H1 (cell line): ENCODE results near the gene NAIF1. TPM values are rescaled to one million over a fixed set of nuclear protein-coding genes. Genes with fewer than 3 reads are reported as not detected.
A peak's percentile ranks its signal among the peaks of the same experiment; 100 is the strongest.

Experiments
- CTCF ChIA-PET: fragments of 300-600 bp; sonication (Branson Sonifier 250); formaldehyde crosslinking; loops from one replicate; lab custom pipeline; 2021; ENCODE audit not compliant: partially characterized antibody; lab: Charles Lee
- POLR2A ChIA-PET: fragments of 300-600 bp; sonication (Branson Sonifier 250); formaldehyde crosslinking; loops from one replicate; lab custom pipeline; 2021; ENCODE audit warnings: inconsistent platforms; ENCODE audit not compliant: partially characterized antibody; lab: Charles Lee
- DNase-seq, 2 experiments: peaks; one replicate each; pipeline versions ENCODE4 v3.0.0 to v3.0.0-alpha.2; 2010 to 2022; ENCODE audit warnings: low spot score in 2 of 2, low read depth in 1 of 2, mixed read lengths in 1 of 2
- FAIRE-seq: peaks from 2 replicates; lab custom pipeline; 2011; peaks lifted over from hg19 to GRCh38; lab: Jason Lieb, UNC
- H2AFZ ChIP-seq: 2 replicates; pipeline ENCODE4 v1.8.1; 2012; ENCODE audit warnings: low read length, inconsistent platforms
- H2AK5ac ChIP-seq: 2 replicates; pipeline ENCODE4 v1.6.1; 2013; ENCODE audit warnings: low read depth, low read length
- H2BK120ac ChIP-seq: replicated peaks from 2 replicates; pipeline ENCODE3; 2013; ENCODE audit warnings: low read depth, low read length, inconsistent platforms
- H2BK12ac ChIP-seq: 2 replicates; pipeline ENCODE4 v1.6.1; 2013; ENCODE audit warnings: low read depth, low read length
- H2BK15ac ChIP-seq: 2 replicates; pipeline ENCODE4 v1.6.1; 2013; ENCODE audit warnings: low read length
- H2BK20ac ChIP-seq: 2 replicates; pipeline ENCODE4 v1.6.1; 2013; ENCODE audit warnings: low read length
- H2BK5ac ChIP-seq: 2 replicates; pipeline ENCODE4 v1.6.1; 2013; ENCODE audit warnings: low read depth, low read length
- H3K14ac ChIP-seq: 2 replicates; pipeline ENCODE4 v1.6.1; 2013; ENCODE audit warnings: inconsistent platforms; ENCODE audit not compliant: insufficient read length
- H3K18ac ChIP-seq: 2 replicates; pipeline ENCODE4 v1.6.1; 2013; ENCODE audit warnings: low read length; ENCODE audit errors: extremely low read depth
- H3K23ac ChIP-seq: 2 replicates; pipeline ENCODE4 v1.6.1; 2013; ENCODE audit warnings: inconsistent platforms; ENCODE audit not compliant: insufficient read length
- H3K23me2 ChIP-seq: 2 replicates; pipeline ENCODE4 v1.6.1; 2013; ENCODE audit warnings: low read depth, low read length
- H3K27ac ChIP-seq: 2 replicates; pipeline ENCODE4 v1.6.1; 2011; ENCODE audit warnings: low read depth, low read length, inconsistent platforms
- H3K27me3 ChIP-seq, 4 experiments: replicated peaks in 1 of 4; 1 replicate in 1 of 4; 2 replicates in 3 of 4; pipeline versions ENCODE4 v1.6.1 to v1.8.1; 2011 to 2013; ENCODE audit warnings: low read length in 3 of 4, mild to moderate bottlenecking in 3 of 4, inconsistent platforms in 2 of 4, mixed read lengths in 2 of 4, moderate library complexity in 1 of 4; ENCODE audit not compliant: control insufficient read depth in 3 of 4, insufficient read depth in 3 of 4; ENCODE audit errors: extremely low read depth in 1 of 4
- H3K36me3 ChIP-seq, 4 experiments: 2 replicates each; pipeline versions ENCODE4 v1.6.1 to v1.8.1; 2011 to 2013; ENCODE audit warnings: mild to moderate bottlenecking in 4 of 4, low read length in 3 of 4, moderate library complexity in 2 of 4, control low read depth in 1 of 4, inconsistent platforms in 1 of 4; ENCODE audit not compliant: insufficient read depth in 4 of 4, control insufficient read depth in 2 of 4
- H3K4ac ChIP-seq: replicated peaks from 2 replicates; pipeline ENCODE3; 2013; ENCODE audit warnings: low read length, low read depth, mixed read lengths, inconsistent platforms; ENCODE audit not compliant: insufficient read length
- H3K4me1 ChIP-seq, 4 experiments: replicated peaks in 1 of 4; 1 replicate in 1 of 4; 2 replicates in 3 of 4; pipeline versions ENCODE4 v1.6.1 to v1.8.1; 2011 to 2013; ENCODE audit warnings: low read length in 3 of 4, inconsistent platforms in 2 of 4, mixed read lengths in 1 of 4; ENCODE audit not compliant: insufficient read depth in 4 of 4, control insufficient read depth in 3 of 4
- H3K4me2 ChIP-seq, 2 experiments: 2 replicates each; pipeline versions ENCODE4 v1.6.1 to v1.8.1; 2011 to 2013; ENCODE audit warnings: low read depth in 2 of 2, low read length in 2 of 2, control low read depth in 1 of 2, inconsistent platforms in 1 of 2, mild to moderate bottlenecking in 1 of 2; ENCODE audit not compliant: insufficient read depth in 1 of 2
- H3K4me3 ChIP-seq, 4 experiments: fragments of 200-600, 300-600 bp in 1 of 4; sonication (generic), shearing (Covaris generic), sonication (Bioruptor Twin) in 1 of 4; 2 replicates each; pipeline versions ENCODE4 v1.5.1 to v1.8.1; 2011 to 2016; ENCODE audit warnings: low read length in 4 of 4, low read depth in 3 of 4, control low read depth in 2 of 4, inconsistent platforms in 2 of 4, mild to moderate bottlenecking in 2 of 4, mixed read lengths in 1 of 4, moderate library complexity in 1 of 4; ENCODE audit not compliant: insufficient read depth in 2 of 4; ENCODE audit errors: extremely low read depth in 1 of 4
- H3K56ac ChIP-seq: replicated peaks from 2 replicates; pipeline ENCODE3; 2013; ENCODE audit warnings: low read depth, mild to moderate bottlenecking, mixed read lengths, low read length, inconsistent platforms; ENCODE audit not compliant: insufficient read length
- H3K79me1 ChIP-seq: 2 replicates; pipeline ENCODE4 v1.6.1; 2013; ENCODE audit warnings: low read depth, low read length, control low read depth
- H3K79me2 ChIP-seq, 2 experiments: 2 replicates each; pipeline versions ENCODE4 v1.6.1 to v1.8.1; 2012 to 2013; ENCODE audit warnings: low read length in 2 of 2, mild to moderate bottlenecking in 2 of 2, inconsistent platforms in 1 of 2; ENCODE audit not compliant: insufficient read depth in 2 of 2, control insufficient read depth in 1 of 2
- H3K9ac ChIP-seq, 4 experiments: replicated peaks in 1 of 4; 1 replicate in 1 of 4; 2 replicates in 3 of 4; pipeline versions ENCODE4 v1.6.1 to v1.8.1; 2011 to 2013; ENCODE audit warnings: low read depth in 3 of 4, low read length in 3 of 4, control low read depth in 2 of 4, mild to moderate bottlenecking in 2 of 4, moderate library complexity in 2 of 4, inconsistent platforms in 1 of 4; ENCODE audit errors: extremely low read depth in 1 of 4
- H3K9me3 ChIP-seq, 2 experiments: 2 replicates each; pipeline versions ENCODE4 v1.6.1 to v1.8.1; 2012 to 2013; ENCODE audit warnings: mild to moderate bottlenecking in 2 of 2, moderate library complexity in 2 of 2, control low read depth in 1 of 2, inconsistent platforms in 1 of 2, low read depth in 1 of 2, low read length in 1 of 2, mixed read lengths in 1 of 2; ENCODE audit not compliant: insufficient read depth in 2 of 2
- H4K20me1 ChIP-seq, 2 experiments: replicated peaks in 1 of 2; 2 replicates each; pipeline versions ENCODE3 to v1.8.1; 2011 to 2013; ENCODE audit warnings: inconsistent platforms in 2 of 2, low read length in 2 of 2, mild to moderate bottlenecking in 1 of 2; ENCODE audit not compliant: insufficient read depth in 2 of 2, control insufficient read depth in 1 of 2
- H4K5ac ChIP-seq: 2 replicates; pipeline ENCODE4 v1.6.1; 2013; ENCODE audit warnings: low read length, low read depth, mixed read lengths, inconsistent platforms; ENCODE audit not compliant: insufficient read length
- H4K8ac ChIP-seq: 2 replicates; pipeline ENCODE4 v1.8.0; 2013; ENCODE audit warnings: mild to moderate bottlenecking, moderate library complexity, low read length, inconsistent platforms; ENCODE audit not compliant: insufficient read depth; ENCODE audit errors: extremely low read depth
- H4K91ac ChIP-seq: replicated peaks from 2 replicates; pipeline ENCODE3; 2013; ENCODE audit warnings: low read length, mixed read lengths, inconsistent platforms; ENCODE audit not compliant: insufficient read length
- CBX8 ChIP-seq: fragments of 300-800, 300-1000 bp; sonication (generic); IDR thresholded peaks from 2 replicates; pipeline ENCODE4 v1.7.1; 2016; ENCODE audit warnings: low read depth, low read length, borderline replicate concordance
- CHD1 ChIP-seq: IDR thresholded peaks from 2 replicates; pipeline ENCODE4 v1.6.1; 2012; ENCODE audit warnings: low read depth, low read length, improper control_type of control experiment
- WGBS, 2 experiments: shearing (Covaris generic) in 1 of 2; methylation state at CpG; one replicate each; pipeline versions ENCODE4 v1.1.6 to v1.1.7; 2013 to 2015; ENCODE audit warnings: low lambda C conversion rate in 2 of 2, mixed read lengths in 2 of 2, inconsistent platforms in 1 of 2, low coverage in 1 of 2, missing lambda C conversion rate in 1 of 2; ENCODE audit not compliant: insufficient replicate concordance in 2 of 2, insufficient coverage in 1 of 2, insufficient read length in 1 of 2; ENCODE audit errors: extremely low coverage in 1 of 2, missing lambda C conversion rate in 1 of 2; 5-methylcytosine and 5-hydroxymethylcytosine counted together
- polyA plus RNA-seq, 7 experiments: library from polyadenylated mRNA; depleted of rRNA in 3 of 7; stranded (reverse) in 5 of 7; unstranded in 2 of 7; fragments of >200 nt in 5 of 7; fragments of 200-250 nt in 2 of 7; gene quantifications; 1 replicate in 5 of 7; 2 replicates in 1 of 7; 4 replicates in 1 of 7; pipeline versions ENCODE4 v1.2.1 to v1.2.3, GENCODE V29; 2011 to 2013; ENCODE audit warnings: missing spikeins in 2 of 7, mixed read lengths in 2 of 7
- total RNA-seq: library from RNA; stranded (reverse); fragmentation: NEBNext Ultra II Directional; extraction: Animal tissue kit (Norgen Biotek cat#: 25700); gene quantifications from 2 replicates; pipeline ENCODE4 v1.2.1, GENCODE V29; 2021

Gene NAIF1
- total and polyA plus RNA-seq, 2 of the 8 experiments (the other 6 are each of a cell fraction or from before 2014, with no cell fraction given) = 8.7 to 9.0 TPM

DNA sequence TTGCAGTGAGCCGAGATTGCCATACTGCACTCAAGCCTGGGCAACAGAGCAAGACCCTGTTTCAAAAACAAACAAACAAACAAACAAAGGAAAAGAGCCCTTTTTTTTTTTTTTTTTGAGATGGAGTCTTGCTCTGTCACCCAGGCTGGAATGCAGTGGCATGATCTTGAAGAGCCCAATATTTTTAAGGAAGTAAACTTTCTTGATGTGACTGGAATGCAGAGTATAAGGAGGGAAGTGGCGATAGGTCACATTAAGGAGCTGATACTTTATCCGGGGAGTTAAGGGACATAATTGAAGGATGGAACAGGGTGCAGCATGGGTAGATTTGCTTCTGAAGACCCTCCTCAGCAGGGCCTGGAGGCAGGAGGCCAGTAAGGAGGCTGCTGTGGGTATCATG lies 13.0 kb downstream of the NAIF1 start:
- TF ChIP-seq CBX8 (no peak), CHD1 (no peak)
- WGBS, 2 experiments = 91% methylated on average over 3 of the region's 3 CpGs; no CpG with 5 or more reads in 1 of the 2 experiments

More for the DNA sequence above, 13.0 kb downstream of the NAIF1 start:
- Histone ChIP-seq H3K27ac (no peak overlapping the region), H3K23me2 (peaks cover 2% of the 10 kb centered on the region; the same call in 1 of the 2 replicates), H3K27me3 (no peaks in the 10 kb centered on the region), H3K18ac (0 out of 2 replicates have a peak overlapping the region, but pooled peaks have one; percentile 32), H3K79me2 (no peaks in the 10 kb centered on the region), H4K91ac (no peak overlapping the region), H4K5ac (no peak overlapping the region), H3K9ac (no peak overlapping the region), H2AFZ (no peak overlapping the region), H4K20me1 (no peaks in the 10 kb centered on the region), H2BK12ac (peak overlapping the region; percentile 75; the same call in 1 of the 2 replicates), H3K14ac (no peak overlapping the region), H3K36me3 (no peaks in the 10 kb centered on the region), H2BK5ac (no peak overlapping the region), H2BK20ac (0 out of 2 replicates have a peak overlapping the region, but pooled peaks have one; percentile 72), H2BK15ac (no peak overlapping the region), H3K9me3 (no peaks in the 10 kb centered on the region), H3K56ac (no peak overlapping the region), H2AK5ac (no peak overlapping the region; the same call in 1 of the 2 replicates), H3K4me2 (no peak overlapping the region), H3K23ac (no peak overlapping the region), H4K8ac (no peak overlapping the region), H3K4me3 (no peak overlapping the region), H3K4ac (no peak overlapping the region), H2BK120ac (no peak overlapping the region), H3K4me1 (peaks cover 0 to 17% (median 13%) of the 10 kb centered on the region in 4 experiments; a peak in 4 of 7 replicates), H3K79me1 (no peaks in the 10 kb centered on the region)
- DNase-seq (no peak), FAIRE-seq (no peak)
- POLR2A ChIA-PET = no interaction called here
- CTCF ChIA-PET = interaction anchor here (1.0 to 1.4 kb wide), 2 partner anchors 19 to 110 kb away, joined by 3 to 4 read pairs; no protein-coding TSS in a partner anchor
